OCI-LY7 (cell line): ENCODE measurements around the gene ZNF564. TPM values are rescaled to one million over a fixed set of nuclear protein-coding genes. Genes with fewer than 3 reads are reported as not detected.

ENCODE experiments used
- BruUV-seq: library from RNA; stranded (reverse); fragments of 400-500 nt; replicated peaks from 2 replicates; lab custom pipeline; 2021; lab: Mats Ljungman, UMichigan
- CTCF ChIA-PET: fragments of 300-600 bp; sonication (Branson Sonifier 250); formaldehyde crosslinking; loops from one replicate; lab custom pipeline; 2022; ENCODE audit warnings: antibody characterized with exemption; ENCODE audit not compliant: unreplicated experiment; lab: Charles Lee
- POLR2A ChIA-PET: fragments of 300-600 bp; sonication (Branson Sonifier 250); formaldehyde crosslinking; loops from one replicate; lab custom pipeline; 2022; ENCODE audit warnings: antibody characterized with exemption; lab: Charles Lee
- DNase-seq: peaks from one replicate; pipeline ENCODE4 v3.0.0-alpha.2; 2015; ENCODE audit warnings: low spot score
- H2AFZ ChIP-seq: fragments of 200-600 bp; sonication (generic), shearing (Covaris generic); 2 replicates; pipeline ENCODE4 v1.6.1; 2014; ENCODE audit warnings: mild to moderate bottlenecking, antibody characterized with exemption, low read length, moderate library complexity
- H3K27ac ChIP-seq: fragments of 200-600 bp; sonication (generic); 2 replicates; pipeline ENCODE4 v1.5.1; 2014; ENCODE audit warnings: mixed run types, low read depth, mild to moderate bottlenecking, moderate library complexity, low read length, inconsistent platforms; ENCODE audit not compliant: poor library complexity, severe bottlenecking
- H3K36me3 ChIP-seq: fragments of 200-600 bp; sonication (generic); 2 replicates; pipeline ENCODE4 v1.6.1; 2014; ENCODE audit warnings: mild to moderate bottlenecking, antibody characterized with exemption, low read length, moderate library complexity, mixed read lengths; ENCODE audit not compliant: insufficient read depth
- H3K4me1 ChIP-seq: fragments of 200-600 bp; sonication (generic); 2 replicates; pipeline ENCODE4 v1.5.1; 2014; ENCODE audit warnings: mild to moderate bottlenecking, low read length; ENCODE audit not compliant: insufficient read depth, poor library complexity, severe bottlenecking
- H3K4me2 ChIP-seq: fragments of 200-600 bp; sonication (generic); 2 replicates; pipeline ENCODE4 v1.6.1; 2014; ENCODE audit warnings: mild to moderate bottlenecking, low read length
- H3K4me3 ChIP-seq: fragments of 200-600 bp; sonication (generic); 2 replicates; pipeline ENCODE4 v1.5.1; 2014; ENCODE audit warnings: mild to moderate bottlenecking, low read depth, low read length; ENCODE audit not compliant: poor library complexity, severe bottlenecking
- H3K79me2 ChIP-seq: fragments of 200-600 bp; sonication (generic); 2 replicates; pipeline ENCODE4 v1.6.1; 2016; ENCODE audit warnings: low read depth, mild to moderate bottlenecking, low read length, moderate library complexity, mixed read lengths; ENCODE audit not compliant: insufficient read depth
- H3K9me2 ChIP-seq: fragments of 200-600 bp; sonication (generic); 2 replicates; pipeline ENCODE4 v1.6.1; 2016; ENCODE audit warnings: mild to moderate bottlenecking, low read length, mixed read lengths; ENCODE audit not compliant: insufficient read depth
- H3K9me3 ChIP-seq: fragments of 200-600 bp; sonication (generic); 2 replicates; pipeline ENCODE4 v1.6.1; 2014; ENCODE audit warnings: mild to moderate bottlenecking, mixed run types, low read length, mixed read lengths
- H4K20me1 ChIP-seq: fragments of 200-600 bp; sonication (generic); 2 replicates; pipeline ENCODE4 v1.6.1; 2014; ENCODE audit warnings: mild to moderate bottlenecking, antibody characterized with exemption, low read length, moderate library complexity, mixed read lengths; ENCODE audit not compliant: insufficient read depth
- EZH2phosphoT487 ChIP-seq: fragments of 200-600 bp; sonication (generic); IDR thresholded peaks from 2 replicates; pipeline ENCODE4 v1.6.1; 2018; ENCODE audit warnings: low read depth, borderline replicate concordance, mild to moderate bottlenecking, mixed run types, antibody characterized with exemption, low read length, moderate library complexity, mixed read lengths
- intact Hi-C: fragments of 100-400 bp; cut with micrococcal nuclease; formaldehyde crosslinking; loops from one replicate; pipeline ENCODE4 v1.10.0; 2022; ENCODE audit not compliant: unreplicated experiment
- total RNA-seq, 2 experiments: library from RNA; depleted of rRNA in 1 of 2; stranded (reverse); fragments of >200 nt in 1 of 2; shearing (Covaris generic) in 1 of 2; gene quantifications; 2 replicates each; pipeline ENCODE4 v1.2.3, GENCODE V29; 2014 to 2022
- TF ChIP-seq, protein P1 (sequence below): fragments of 200-600 bp; sonication (generic); conservative IDR thresholded peaks from 2 replicates; pipeline ENCODE4 v1.5.1; 2014; ENCODE audit warnings: mild to moderate bottlenecking, antibody characterized with exemption, low read length, moderate library complexity, mixed read lengths

Gene ZNF564
- total RNA-seq, 2 experiments from 2014 or later = 8.0 to 13.1 TPM

DNA sequence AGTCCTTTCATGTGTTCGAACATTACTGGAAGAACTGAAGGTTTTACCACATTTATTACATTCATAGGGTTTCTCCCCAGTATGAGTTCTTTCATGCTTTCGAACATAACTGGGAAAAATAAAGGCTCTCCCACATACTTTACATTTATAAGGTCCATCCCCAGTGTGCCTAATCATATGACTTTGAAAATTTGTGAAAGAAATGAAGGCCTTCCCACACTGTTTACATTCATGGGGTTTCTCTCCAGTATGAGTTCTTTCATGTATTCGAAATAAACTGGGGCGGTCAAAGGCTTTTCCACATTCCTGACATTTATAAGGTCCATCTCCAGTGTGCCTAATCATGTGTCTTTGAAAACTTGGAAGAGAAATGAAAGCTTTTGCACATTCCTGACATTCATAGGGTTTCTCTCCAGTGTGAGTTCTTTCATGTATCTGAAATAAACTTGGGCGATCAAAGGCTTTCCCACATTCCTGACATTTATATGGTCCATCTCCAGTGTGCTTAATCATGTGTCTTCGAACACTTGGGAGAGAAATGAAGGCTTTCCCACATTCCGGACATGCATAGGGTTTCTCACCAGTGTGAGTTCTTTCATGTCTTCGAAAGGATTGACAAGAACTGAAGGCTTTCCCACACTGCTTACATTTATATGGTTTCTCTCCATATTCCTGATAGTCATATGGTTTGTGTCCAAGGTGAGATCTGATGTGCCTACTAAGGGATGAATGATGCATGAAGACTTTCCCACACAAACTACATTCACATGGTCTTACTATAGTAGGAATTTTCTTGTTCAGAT lies 24.0 kb downstream of the ZNF564 start:
- peak; percentile 22 for DNase-seq
- H3K9me2 ChIP-seq = no peaks in the 10 kb centered on the region
- TF ChIP-seq, protein P1, sequence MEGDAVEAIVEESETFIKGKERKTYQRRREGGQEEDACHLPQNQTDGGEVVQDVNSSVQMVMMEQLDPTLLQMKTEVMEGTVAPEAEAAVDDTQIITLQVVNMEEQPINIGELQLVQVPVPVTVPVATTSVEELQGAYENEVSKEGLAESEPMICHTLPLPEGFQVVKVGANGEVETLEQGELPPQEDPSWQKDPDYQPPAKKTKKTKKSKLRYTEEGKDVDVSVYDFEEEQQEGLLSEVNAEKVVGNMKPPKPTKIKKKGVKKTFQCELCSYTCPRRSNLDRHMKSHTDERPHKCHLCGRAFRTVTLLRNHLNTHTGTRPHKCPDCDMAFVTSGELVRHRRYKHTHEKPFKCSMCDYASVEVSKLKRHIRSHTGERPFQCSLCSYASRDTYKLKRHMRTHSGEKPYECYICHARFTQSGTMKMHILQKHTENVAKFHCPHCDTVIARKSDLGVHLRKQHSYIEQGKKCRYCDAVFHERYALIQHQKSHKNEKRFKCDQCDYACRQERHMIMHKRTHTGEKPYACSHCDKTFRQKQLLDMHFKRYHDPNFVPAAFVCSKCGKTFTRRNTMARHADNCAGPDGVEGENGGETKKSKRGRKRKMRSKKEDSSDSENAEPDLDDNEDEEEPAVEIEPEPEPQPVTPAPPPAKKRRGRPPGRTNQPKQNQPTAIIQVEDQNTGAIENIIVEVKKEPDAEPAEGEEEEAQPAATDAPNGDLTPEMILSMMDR = no peak
- no peak for TF ChIP-seq EZH2phosphoT487
- no peak overlapping the region for H2AFZ ChIP-seq
- POLR2A ChIA-PET = no interaction called here
- no peaks in the 10 kb centered on the region for H4K20me1 ChIP-seq
- intact Hi-C loops = no loop called here
- no peak overlapping the region for H3K27ac ChIP-seq
- H3K79me2 ChIP-seq = no peaks in the 10 kb centered on the region
- TSS peak; percentile 46 for BruUV-seq
- H3K4me1 ChIP-seq = no peaks in the 10 kb centered on the region
- no peak overlapping the region for H3K4me3 ChIP-seq
- peaks cover 85% of the 10 kb centered on the region for H3K9me3 ChIP-seq
- H3K36me3 ChIP-seq = peaks cover 84% of the 10 kb centered on the region
- H3K4me2 ChIP-seq = no peak overlapping the region
- CTCF ChIA-PET = no interaction called here

DNA sequence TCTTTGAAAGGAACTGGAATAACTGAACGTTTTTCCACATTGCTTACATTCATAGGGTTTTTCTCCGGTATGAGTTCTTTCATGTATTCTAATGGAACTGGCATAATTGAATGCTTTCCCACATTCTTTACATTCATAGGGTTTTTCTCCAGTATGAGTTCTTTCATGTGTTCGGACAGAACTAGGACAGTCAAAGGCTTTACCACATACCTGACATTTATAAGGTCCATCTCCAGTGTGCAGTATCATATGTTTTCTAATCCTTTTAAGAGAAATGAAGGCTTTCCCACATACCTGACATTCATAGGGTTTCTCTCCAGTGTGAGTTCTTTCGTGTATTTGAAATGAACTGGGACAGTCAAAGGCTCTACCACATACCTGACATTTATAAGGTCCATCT lies 24.7 kb downstream of the ZNF564 start:
- Histone ChIP-seq H3K9me3 (peaks cover 88% of the 10 kb centered on the region), H3K27ac (no peak overlapping the region), H3K4me2 (no peak overlapping the region), H3K9me2 (no peaks in the 10 kb centered on the region), H4K20me1 (no peaks in the 10 kb centered on the region), H3K4me3 (no peak overlapping the region), H3K4me1 (no peaks in the 10 kb centered on the region), H2AFZ (no peak overlapping the region), H3K79me2 (no peaks in the 10 kb centered on the region), H3K36me3 (peaks cover 83% of the 10 kb centered on the region)
- intact Hi-C loops = no loop called here
- BruUV-seq = no TSS peak
- DNase-seq = no peak
- ChIA-PET POLR2A (no interaction called here), CTCF (no interaction called here)
- TF ChIP-seq EZH2phosphoT487 = no peak
- TF ChIP-seq, protein P1 = no peak

DNA sequence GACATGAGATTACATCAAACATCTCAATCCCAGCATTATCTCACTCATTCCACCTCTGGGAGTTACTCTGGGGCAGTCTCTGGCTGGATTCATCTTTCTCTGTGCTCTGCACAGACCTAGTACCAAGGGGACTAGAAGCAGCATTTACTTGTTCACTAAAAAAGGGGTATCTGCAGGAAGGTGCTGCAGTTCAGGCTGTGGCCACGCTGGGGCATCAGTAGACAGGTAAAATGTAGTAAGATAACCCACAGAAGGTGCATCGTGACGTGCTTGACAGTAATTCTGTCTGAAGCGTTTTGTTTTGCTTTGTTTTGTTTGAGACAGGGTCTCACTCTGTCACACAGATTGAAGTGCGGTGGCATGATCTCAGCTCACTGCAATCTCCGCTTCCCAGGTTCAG lies 29.3 kb downstream of the ZNF564 start:
- H2AFZ ChIP-seq = no peak overlapping the region
- no peaks in the 10 kb centered on the region for H3K4me1 ChIP-seq
- BruUV-seq = no TSS peak
- peaks cover 65% of the 10 kb centered on the region for H3K9me3 ChIP-seq
- TF ChIP-seq, protein P1 = peak; percentile 61
- TF ChIP-seq EZH2phosphoT487 = no peak
- H3K79me2 ChIP-seq = no peaks in the 10 kb centered on the region
- peak; percentile 41 for DNase-seq
- H3K36me3 ChIP-seq = peaks cover 47% of the 10 kb centered on the region
- H3K4me2 ChIP-seq = no peak overlapping the region
- no peaks in the 10 kb centered on the region for H4K20me1 ChIP-seq
- H3K27ac ChIP-seq = no peak overlapping the region
- intact Hi-C loops = no loop called here
- POLR2A ChIA-PET = no interaction called here
- CTCF ChIA-PET = no interaction called here
- no peak overlapping the region for H3K4me3 ChIP-seq
- no peaks in the 10 kb centered on the region for H3K9me2 ChIP-seq
